PC-9 (cell line): ENCODE data around the gene PITPNC1.

Source experiments
- CTCF ChIP-seq: fragments of 200-600 bp; sonication (generic); conservative IDR thresholded peaks from 2 replicates; pipeline ENCODE4 v1.6.1; 2017; ENCODE audit warnings: mixed run types, antibody characterized with exemption, mild to moderate bottlenecking, moderate library complexity
- EZH2 ChIP-seq: fragments of 200-600 bp; sonication (generic); IDR thresholded peaks from 2 replicates; pipeline ENCODE4 v1.8.0; 2017; ENCODE audit warnings: antibody characterized with exemption, low read depth

- no peak for TF ChIP-seq CTCF
- TF ChIP-seq EZH2 = no peak
Observed at GRCh38 chr17:67487506-67487905, 110.4 kb downstream of the PITPNC1 start.
